ENCODE results near the gene PRTN3. TPM values are rescaled to one million over a fixed set of nuclear protein-coding genes. Genes with fewer than 3 reads are reported as not detected.

PRTN3 gene
- total RNA-seq, 2 experiments from 2014 or later = not detected

GRCh38 chr19:896999-897398 is 56.2 kb downstream of the PRTN3 start:
- CTCF ChIA-PET = interaction anchor here (1.6 to 2.0 kb wide), 3 partner anchors 10 to 33 kb away, joined by 4 to 6 read pairs (median 5); no protein-coding TSS in a partner anchor
- DNase-seq (no peak), ATAC-seq (no peak)
- Mint-ChIP-seq H3K36me3 (peaks cover 8% of the 10 kb centered on the region), H3K4me3 (no peak overlapping the region), H3K9me3 (ENCODE audit: low read depth) (no peaks in the 10 kb centered on the region), H3K27ac (no peak overlapping the region), H3K27me3 (no peaks in the 10 kb centered on the region), H3K4me1 (peaks cover 10% of the 10 kb centered on the region)

GRCh38 chr19:897442-898039 is 56.7 kb downstream of the PRTN3 start:
- no peak overlapping the region for H3K27ac Mint-ChIP-seq
- H3K4me3 Mint-ChIP-seq = no peak overlapping the region
- no peaks in the 10 kb centered on the region for H3K27me3 Mint-ChIP-seq
- no peaks in the 10 kb centered on the region for H3K9me3 Mint-ChIP-seq (ENCODE audit: low read depth)
- H3K36me3 Mint-ChIP-seq = peaks cover 8% of the 10 kb centered on the region
- ATAC-seq = no peak
- CTCF ChIA-PET = interaction anchor here (1.6 to 2.0 kb wide), 3 partner anchors 10 to 34 kb away, joined by 4 to 6 read pairs (median 5); no protein-coding TSS in a partner anchor
- DNase-seq = no peak
- H3K4me1 Mint-ChIP-seq = peaks cover 7% of the 10 kb centered on the region

Small RNA genes within 50 kb of the gene (microRNA-seq; reads per million reads assigned to microRNA genes)
- gene MIR3187 (70.2 reads per million, percentile 63 among the genes with 10 or more reads in this experiment), gene MIR4745 (17.4 reads per million, percentile 41 among the genes with 10 or more reads in this experiment)

Other genes starting within 250 kb of the PRTN3 start
- 10 to 100 TPM; 65.0 to 68.1 TPM for gene POLRMT, start 207.5 kb upstream of the PRTN3 start, total RNA-seq
- not detected for gene FGF22, start 201.1 kb upstream of the PRTN3 start, total RNA-seq
- 10 to 100 TPM; 76.9 to 83.0 TPM for gene RNF126, start 177.8 kb upstream of the PRTN3 start, total RNA-seq
- gene FSTL3, start 164.6 kb upstream of the PRTN3 start, total RNA-seq = 1 to 10 TPM; 2.2 to 3.1 TPM
- gene PRSS57, start 145.5 kb upstream of the PRTN3 start, total RNA-seq = under 1 TPM in 1 of 2 experiments, not detected in 1; 0.59 TPM
- gene PALM, start 132.1 kb upstream of the PRTN3 start, total RNA-seq = not detected
- not detected for gene MISP, start 89.9 kb upstream of the PRTN3 start, total RNA-seq
- 100 to 1,000 TPM; 481 to 631 TPM for gene PTBP1, start 43.5 kb upstream of the PRTN3 start, total RNA-seq
- not detected for gene PLPPR3, start 19.0 kb upstream of the PRTN3 start, total RNA-seq
- not detected for gene AZU1, start 13.2 kb upstream of the PRTN3 start, total RNA-seq
- gene ELANE, start 11.3 kb downstream of the PRTN3 start, total RNA-seq = not detected
- 1 to 10 TPM in 1 of 2 experiments, under 1 TPM in 1; 0.66 to 1.5 TPM for gene CFD, start 18.7 kb downstream of the PRTN3 start, total RNA-seq
- gene MED16, start 52.2 kb downstream of the PRTN3 start, total RNA-seq = 10 to 100 TPM; 47.7 to 70.6 TPM
- not detected for gene RNU6-9, start 52.5 kb downstream of the PRTN3 start, total RNA-seq
- 10 to 100 TPM; 63.7 to 73.7 TPM for gene R3HDM4, start 72.2 kb downstream of the PRTN3 start, total RNA-seq
- gene KISS1R, start 76.3 kb downstream of the PRTN3 start, total RNA-seq = 1 to 10 TPM in 1 of 2 experiments, under 1 TPM in 1; 0.66 to 1.1 TPM
- 10 to 100 TPM; 30.6 to 35.9 TPM for gene ARID3A, start 85.0 kb downstream of the PRTN3 start, total RNA-seq
- 10 to 100 TPM; 64.5 to 87.9 TPM for gene WDR18, start 143.3 kb downstream of the PRTN3 start, total RNA-seq
- gene GRIN3B, start 159.4 kb downstream of the PRTN3 start, total RNA-seq = not detected
- 100 to 1,000 TPM; 172 to 212 TPM for gene TMEM259, start 180.1 kb downstream of the PRTN3 start, total RNA-seq
- not detected for gene RNU6-2, start 180.5 kb downstream of the PRTN3 start, total RNA-seq
- gene CNN2, start 185.6 kb downstream of the PRTN3 start, total RNA-seq = 100 to 1,000 TPM; 295 to 296 TPM
- gene ABCA7, start 199.1 kb downstream of the PRTN3 start, total RNA-seq = 10 to 100 TPM; 62.7 to 72.9 TPM
- gene ARHGAP45, start 226.2 kb downstream of the PRTN3 start, total RNA-seq = 100 to 1,000 TPM; 361 to 481 TPM